ENCODE data around the gene SKAP2. TPM values are rescaled to one million over a fixed set of nuclear protein-coding genes. Genes with fewer than 3 reads are reported as not detected.

SKAP2 gene
- total RNA-seq, 1 experiment from 2014 or later, result 30.7 TPM

DNA sequence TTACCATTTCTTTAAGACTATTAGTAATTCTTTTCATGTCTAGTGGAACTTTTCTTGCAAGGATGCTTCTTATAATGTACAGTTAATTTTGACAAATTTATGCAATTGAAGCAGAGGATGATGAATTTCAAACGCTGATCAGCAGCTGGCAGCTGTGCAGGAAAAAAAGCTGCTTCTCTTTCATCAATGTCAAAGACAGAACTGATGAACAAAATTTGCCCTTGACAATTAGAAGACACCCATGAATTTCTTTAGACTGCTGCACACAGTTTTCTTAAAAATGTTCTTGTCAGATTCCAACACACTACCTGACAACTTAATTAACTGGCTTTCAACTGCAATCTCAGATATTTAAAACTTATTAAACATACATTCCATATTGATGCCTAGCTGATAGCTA lies 138.3 kb downstream of the SKAP2 start:
- no peak overlapping the region for H3K9ac ChIP-seq (ENCODE audit: low read length)
- H3K27ac ChIP-seq (ENCODE audit: low read depth, low read length), result no peak overlapping the region
- no peak overlapping the region for H2AFZ ChIP-seq (ENCODE audit: low read depth, low read length, poor library complexity, severe bottlenecking)
- H3K4me1 ChIP-seq (ENCODE audit: control insufficient read depth in 1 of 2, insufficient read depth in 2 of 2, low read length in 2 of 2), result no peaks in the 10 kb centered on the region
- no peaks in the 10 kb centered on the region for H3K79me2 ChIP-seq (ENCODE audit: insufficient read depth, low read length)
- H3K4me2 ChIP-seq (ENCODE audit: low read length), result no peak overlapping the region
- RAD21 ChIA-PET (ENCODE audit: low non-redundant PET in 1 of 2, low total read pairs in 2 of 2, uncharacterized antibody in 2 of 2, unreplicated experiment in 2 of 2), result no interaction called here
- H3K36me3 ChIP-seq (ENCODE audit: control insufficient read depth in 1 of 2, insufficient read depth in 2 of 2, low read length in 2 of 2), result no peaks in the 10 kb centered on the region
- H3K4me3 ChIP-seq (replicated peaks in 1 of 2; ENCODE audit: low read depth in 1 of 2, low read length in 2 of 2), result no peak overlapping the region
- no peak for DNase-seq (ENCODE audit: low read depth, low spot score)
- no peaks in the 10 kb centered on the region for H4K20me1 ChIP-seq (ENCODE audit: insufficient read depth)
- intact Hi-C loops (cut with micrococcal nuclease), result no loop called here
- H3K9me2 ChIP-seq (ENCODE audit: insufficient read depth), result no peaks in the 10 kb centered on the region
- no TSS peak for BruUV-seq (replicated peaks)
- H3K27me3 ChIP-seq (ENCODE audit: insufficient read depth, low read length), result no peaks in the 10 kb centered on the region
- no peak for ATAC-seq
- POLR2A ChIA-PET, result no interaction called here
- TF ChIP-seq, protein P1, sequence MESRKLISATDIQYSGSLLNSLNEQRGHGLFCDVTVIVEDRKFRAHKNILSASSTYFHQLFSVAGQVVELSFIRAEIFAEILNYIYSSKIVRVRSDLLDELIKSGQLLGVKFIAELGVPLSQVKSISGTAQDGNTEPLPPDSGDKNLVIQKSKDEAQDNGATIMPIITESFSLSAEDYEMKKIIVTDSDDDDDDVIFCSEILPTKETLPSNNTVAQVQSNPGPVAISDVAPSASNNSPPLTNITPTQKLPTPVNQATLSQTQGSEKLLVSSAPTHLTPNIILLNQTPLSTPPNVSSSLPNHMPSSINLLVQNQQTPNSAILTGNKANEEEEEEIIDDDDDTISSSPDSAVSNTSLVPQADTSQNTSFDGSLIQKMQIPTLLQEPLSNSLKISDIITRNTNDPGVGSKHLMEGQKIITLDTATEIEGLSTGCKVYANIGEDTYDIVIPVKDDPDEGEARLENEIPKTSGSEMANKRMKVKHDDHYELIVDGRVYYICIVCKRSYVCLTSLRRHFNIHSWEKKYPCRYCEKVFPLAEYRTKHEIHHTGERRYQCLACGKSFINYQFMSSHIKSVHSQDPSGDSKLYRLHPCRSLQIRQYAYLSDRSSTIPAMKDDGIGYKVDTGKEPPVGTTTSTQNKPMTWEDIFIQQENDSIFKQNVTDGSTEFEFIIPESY (IDR thresholded peaks at IDR 0.05; ENCODE audit: extremely low read depth, insufficient replicate concordance, low read length), result no peak
- TF ChIP-seq FOSL1 (IDR thresholded peaks at IDR 0.05; ENCODE audit: low read depth) (no peak), POLR2A (IDR thresholded peaks at IDR 0.05; ENCODE audit: borderline replicate concordance, extremely low read depth, insufficient read depth, insufficient read length) (no peak), TCF7L2 (IDR thresholded peaks at IDR 0.05; ENCODE audit: borderline replicate concordance, extremely low read depth, insufficient read depth, insufficient read length) (no peak), SP1 (IDR thresholded peaks at IDR 0.05; ENCODE audit: low read depth) (no peak), ELF1 (IDR thresholded peaks at IDR 0.05; ENCODE audit: borderline replicate concordance, low read depth) (no peak), SIN3A (IDR thresholded peaks at IDR 0.05; ENCODE audit: low read depth) (no peak), EZH2 (IDR thresholded peaks at IDR 0.05) (no peak), CEBPB (IDR thresholded peaks at IDR 0.05; ENCODE audit: low read depth) (no peak), ZFX (IDR thresholded peaks at IDR 0.05) (no peak), SRF (IDR thresholded peaks at IDR 0.05; ENCODE audit: low read depth) (no peak), EGR1 (IDR thresholded peaks at IDR 0.05; ENCODE audit: low read depth) (no peak), YY1 (IDR thresholded peaks at IDR 0.05; ENCODE audit: extremely low read depth, insufficient replicate concordance, low read depth, low read length) (no peak), EZH2phosphoT487 (IDR thresholded peaks at IDR 0.05; ENCODE audit: borderline replicate concordance) (no peak), JUND (IDR thresholded peaks at IDR 0.05) (no peak), POLR2AphosphoS5 (IDR thresholded peaks at IDR 0.05; ENCODE audit: low read depth, low read length) (no peak)
- TF ChIP-seq, protein P2, sequence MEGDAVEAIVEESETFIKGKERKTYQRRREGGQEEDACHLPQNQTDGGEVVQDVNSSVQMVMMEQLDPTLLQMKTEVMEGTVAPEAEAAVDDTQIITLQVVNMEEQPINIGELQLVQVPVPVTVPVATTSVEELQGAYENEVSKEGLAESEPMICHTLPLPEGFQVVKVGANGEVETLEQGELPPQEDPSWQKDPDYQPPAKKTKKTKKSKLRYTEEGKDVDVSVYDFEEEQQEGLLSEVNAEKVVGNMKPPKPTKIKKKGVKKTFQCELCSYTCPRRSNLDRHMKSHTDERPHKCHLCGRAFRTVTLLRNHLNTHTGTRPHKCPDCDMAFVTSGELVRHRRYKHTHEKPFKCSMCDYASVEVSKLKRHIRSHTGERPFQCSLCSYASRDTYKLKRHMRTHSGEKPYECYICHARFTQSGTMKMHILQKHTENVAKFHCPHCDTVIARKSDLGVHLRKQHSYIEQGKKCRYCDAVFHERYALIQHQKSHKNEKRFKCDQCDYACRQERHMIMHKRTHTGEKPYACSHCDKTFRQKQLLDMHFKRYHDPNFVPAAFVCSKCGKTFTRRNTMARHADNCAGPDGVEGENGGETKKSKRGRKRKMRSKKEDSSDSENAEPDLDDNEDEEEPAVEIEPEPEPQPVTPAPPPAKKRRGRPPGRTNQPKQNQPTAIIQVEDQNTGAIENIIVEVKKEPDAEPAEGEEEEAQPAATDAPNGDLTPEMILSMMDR (IDR thresholded peaks at IDR 0.05 in 2 of 3, conservative IDR thresholded peaks at IDR 0.05 in 1 of 3; ENCODE audit: borderline replicate concordance in 1 of 3, insufficient read depth in 1 of 3, low read depth in 2 of 3, low read length in 2 of 3), result no peak
- TF ChIP-seq, protein P3, sequence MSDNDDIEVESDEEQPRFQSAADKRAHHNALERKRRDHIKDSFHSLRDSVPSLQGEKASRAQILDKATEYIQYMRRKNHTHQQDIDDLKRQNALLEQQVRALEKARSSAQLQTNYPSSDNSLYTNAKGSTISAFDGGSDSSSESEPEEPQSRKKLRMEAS (IDR thresholded peaks at IDR 0.05), result no peak
- TF ChIP-seq, protein P4, sequence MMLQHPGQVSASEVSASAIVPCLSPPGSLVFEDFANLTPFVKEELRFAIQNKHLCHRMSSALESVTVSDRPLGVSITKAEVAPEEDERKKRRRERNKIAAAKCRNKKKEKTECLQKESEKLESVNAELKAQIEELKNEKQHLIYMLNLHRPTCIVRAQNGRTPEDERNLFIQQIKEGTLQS (IDR thresholded peaks at IDR 0.05), result no peak
- TF ChIP-seq, protein P5, sequence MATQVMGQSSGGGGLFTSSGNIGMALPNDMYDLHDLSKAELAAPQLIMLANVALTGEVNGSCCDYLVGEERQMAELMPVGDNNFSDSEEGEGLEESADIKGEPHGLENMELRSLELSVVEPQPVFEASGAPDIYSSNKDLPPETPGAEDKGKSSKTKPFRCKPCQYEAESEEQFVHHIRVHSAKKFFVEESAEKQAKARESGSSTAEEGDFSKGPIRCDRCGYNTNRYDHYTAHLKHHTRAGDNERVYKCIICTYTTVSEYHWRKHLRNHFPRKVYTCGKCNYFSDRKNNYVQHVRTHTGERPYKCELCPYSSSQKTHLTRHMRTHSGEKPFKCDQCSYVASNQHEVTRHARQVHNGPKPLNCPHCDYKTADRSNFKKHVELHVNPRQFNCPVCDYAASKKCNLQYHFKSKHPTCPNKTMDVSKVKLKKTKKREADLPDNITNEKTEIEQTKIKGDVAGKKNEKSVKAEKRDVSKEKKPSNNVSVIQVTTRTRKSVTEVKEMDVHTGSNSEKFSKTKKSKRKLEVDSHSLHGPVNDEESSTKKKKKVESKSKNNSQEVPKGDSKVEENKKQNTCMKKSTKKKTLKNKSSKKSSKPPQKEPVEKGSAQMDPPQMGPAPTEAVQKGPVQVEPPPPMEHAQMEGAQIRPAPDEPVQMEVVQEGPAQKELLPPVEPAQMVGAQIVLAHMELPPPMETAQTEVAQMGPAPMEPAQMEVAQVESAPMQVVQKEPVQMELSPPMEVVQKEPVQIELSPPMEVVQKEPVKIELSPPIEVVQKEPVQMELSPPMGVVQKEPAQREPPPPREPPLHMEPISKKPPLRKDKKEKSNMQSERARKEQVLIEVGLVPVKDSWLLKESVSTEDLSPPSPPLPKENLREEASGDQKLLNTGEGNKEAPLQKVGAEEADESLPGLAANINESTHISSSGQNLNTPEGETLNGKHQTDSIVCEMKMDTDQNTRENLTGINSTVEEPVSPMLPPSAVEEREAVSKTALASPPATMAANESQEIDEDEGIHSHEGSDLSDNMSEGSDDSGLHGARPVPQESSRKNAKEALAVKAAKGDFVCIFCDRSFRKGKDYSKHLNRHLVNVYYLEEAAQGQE (IDR thresholded peaks at IDR 0.05; ENCODE audit: low read depth), result no peak
- CTCF ChIA-PET, result no interaction called here
- H3K9me3 ChIP-seq (ENCODE audit: control insufficient read depth in 1 of 2, insufficient read depth in 1 of 2, low read depth in 1 of 2, low read length in 2 of 2), result no peaks in the 10 kb centered on the region
